ENCODE measurements around the gene GLMP.

DNA sequence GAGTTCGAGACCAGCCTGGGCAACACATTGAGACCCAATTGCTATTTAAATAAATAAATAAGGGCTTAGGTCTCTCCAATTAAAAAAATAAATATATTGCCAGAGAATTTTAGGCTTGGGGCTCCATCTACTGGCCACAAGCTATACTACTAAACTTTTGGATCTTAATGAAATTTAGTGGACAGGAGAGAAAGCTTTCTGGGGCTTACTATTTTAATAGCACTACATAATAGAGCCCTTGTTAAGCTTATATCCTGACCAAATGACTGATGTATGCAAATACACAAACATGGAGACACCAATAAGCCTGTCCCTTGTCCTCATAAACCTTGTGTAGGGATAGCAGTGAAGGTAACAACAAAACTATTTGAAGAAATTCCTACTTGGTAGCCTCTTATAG lies 24.2 kb upstream of the GLMP start:
- no peak for TF ChIP-seq POLR2A (IDR thresholded peaks at IDR 0.05; ENCODE audit: low read length)
- no peak for TF ChIP-seq RCOR1 (IDR thresholded peaks at IDR 0.05; ENCODE audit: low read depth, low read length)
- TF ChIP-seq, protein P1, sequence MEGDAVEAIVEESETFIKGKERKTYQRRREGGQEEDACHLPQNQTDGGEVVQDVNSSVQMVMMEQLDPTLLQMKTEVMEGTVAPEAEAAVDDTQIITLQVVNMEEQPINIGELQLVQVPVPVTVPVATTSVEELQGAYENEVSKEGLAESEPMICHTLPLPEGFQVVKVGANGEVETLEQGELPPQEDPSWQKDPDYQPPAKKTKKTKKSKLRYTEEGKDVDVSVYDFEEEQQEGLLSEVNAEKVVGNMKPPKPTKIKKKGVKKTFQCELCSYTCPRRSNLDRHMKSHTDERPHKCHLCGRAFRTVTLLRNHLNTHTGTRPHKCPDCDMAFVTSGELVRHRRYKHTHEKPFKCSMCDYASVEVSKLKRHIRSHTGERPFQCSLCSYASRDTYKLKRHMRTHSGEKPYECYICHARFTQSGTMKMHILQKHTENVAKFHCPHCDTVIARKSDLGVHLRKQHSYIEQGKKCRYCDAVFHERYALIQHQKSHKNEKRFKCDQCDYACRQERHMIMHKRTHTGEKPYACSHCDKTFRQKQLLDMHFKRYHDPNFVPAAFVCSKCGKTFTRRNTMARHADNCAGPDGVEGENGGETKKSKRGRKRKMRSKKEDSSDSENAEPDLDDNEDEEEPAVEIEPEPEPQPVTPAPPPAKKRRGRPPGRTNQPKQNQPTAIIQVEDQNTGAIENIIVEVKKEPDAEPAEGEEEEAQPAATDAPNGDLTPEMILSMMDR (IDR thresholded peaks at IDR 0.05): peak; percentile 60
- TF ChIP-seq, protein P2, sequence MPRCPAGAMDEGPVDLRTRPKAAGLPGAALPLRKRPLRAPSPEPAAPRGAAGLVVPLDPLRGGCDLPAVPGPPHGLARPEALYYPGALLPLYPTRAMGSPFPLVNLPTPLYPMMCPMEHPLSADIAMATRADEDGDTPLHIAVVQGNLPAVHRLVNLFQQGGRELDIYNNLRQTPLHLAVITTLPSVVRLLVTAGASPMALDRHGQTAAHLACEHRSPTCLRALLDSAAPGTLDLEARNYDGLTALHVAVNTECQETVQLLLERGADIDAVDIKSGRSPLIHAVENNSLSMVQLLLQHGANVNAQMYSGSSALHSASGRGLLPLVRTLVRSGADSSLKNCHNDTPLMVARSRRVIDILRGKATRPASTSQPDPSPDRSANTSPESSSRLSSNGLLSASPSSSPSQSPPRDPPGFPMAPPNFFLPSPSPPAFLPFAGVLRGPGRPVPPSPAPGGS (IDR thresholded peaks at IDR 0.05): no peak
- TF ChIP-seq, protein P3, sequence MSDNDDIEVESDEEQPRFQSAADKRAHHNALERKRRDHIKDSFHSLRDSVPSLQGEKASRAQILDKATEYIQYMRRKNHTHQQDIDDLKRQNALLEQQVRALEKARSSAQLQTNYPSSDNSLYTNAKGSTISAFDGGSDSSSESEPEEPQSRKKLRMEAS (IDR thresholded peaks at IDR 0.05): no peak
